A673 (cell line): ENCODE data around the gene CCDC34.

Source experiments
- CTCF ChIP-seq: fragments of 300-800, 200-600 bp; sonication (generic); conservative IDR thresholded peaks from 2 replicates; pipeline ENCODE4 v1.5.1; 2017; ENCODE audit warnings: low read depth, mild to moderate bottlenecking, antibody characterized with exemption, low read length, moderate library complexity, mixed read lengths
- EZH2 ChIP-seq: fragments of 200-600 bp; sonication (generic); IDR thresholded peaks from 2 replicates; pipeline ENCODE4 v1.6.1; 2017; ENCODE audit warnings: borderline replicate concordance, low read depth, mild to moderate bottlenecking, mixed read lengths, antibody characterized with exemption, low read length; ENCODE audit not compliant: poor library complexity, severe bottlenecking

- no peak for TF ChIP-seq CTCF
- TF ChIP-seq EZH2 = no peak
These were observed 25.9 kb upstream of the CCDC34 start for GRCh38 chr11:27388869-27389268.
